Activated T-helper 1 cell treated with anti-CD3 and anti-CD28 coated beads, Interleukin-2, amount 50 U/mL, for 16 hours (primary cell): Measurements from ENCODE around the gene DVL3.

Source experiments
- DNase-seq, 2 donors: peaks; one replicate each; pipeline ENCODE4 v3.0.0-alpha.2; 2020; ENCODE audit warnings: low read depth in 1 of 2, low spot score in 1 of 2

DVL3 gene

DNA sequence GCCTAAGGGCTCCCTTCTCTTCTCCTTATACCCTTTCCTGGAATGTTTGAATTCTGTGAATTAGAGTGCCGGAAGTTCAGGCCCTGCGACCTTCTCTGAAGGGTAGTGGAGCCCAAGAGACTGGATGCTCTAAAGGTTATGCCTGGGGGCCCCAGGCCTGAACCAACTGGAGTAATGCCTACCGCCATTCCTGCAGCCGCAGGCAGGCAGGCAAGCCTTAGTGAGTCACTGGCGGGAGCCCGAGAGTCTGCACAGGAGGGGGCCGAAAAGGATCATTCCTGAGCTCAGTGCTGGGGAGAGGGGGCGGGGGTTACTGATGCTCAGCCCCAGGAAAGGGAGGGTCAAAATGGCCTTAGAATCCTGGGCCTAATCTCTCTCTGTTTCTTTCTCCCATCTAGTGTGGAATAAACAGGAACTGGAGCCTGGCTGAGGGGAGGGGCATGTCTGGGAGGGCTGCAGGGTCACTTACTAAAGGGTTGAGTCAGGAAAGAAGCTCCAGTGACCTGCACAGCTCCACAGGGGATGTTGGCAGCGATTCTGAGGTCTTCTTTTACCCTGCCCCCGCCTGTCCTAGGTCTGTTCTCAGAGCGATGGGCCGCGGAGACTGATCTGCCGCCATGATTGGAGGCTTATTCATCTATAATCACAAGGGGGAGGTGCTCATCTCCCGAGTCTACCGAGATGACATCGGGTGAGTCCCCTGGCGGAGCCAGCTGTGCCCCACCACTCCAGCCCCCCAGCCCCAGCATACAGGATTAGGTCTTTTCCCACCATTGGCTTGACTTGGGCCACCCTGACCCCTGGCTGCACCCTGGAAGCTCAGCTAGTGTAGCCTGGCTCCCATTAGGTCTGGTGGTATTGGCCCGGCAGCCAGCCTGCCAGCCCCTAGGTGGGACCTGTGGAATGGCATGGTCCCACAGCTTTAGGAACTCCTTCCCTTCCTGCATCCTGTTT is 21.5 kb downstream of the DVL3 start:
- DNase-seq: no peak

DNA sequence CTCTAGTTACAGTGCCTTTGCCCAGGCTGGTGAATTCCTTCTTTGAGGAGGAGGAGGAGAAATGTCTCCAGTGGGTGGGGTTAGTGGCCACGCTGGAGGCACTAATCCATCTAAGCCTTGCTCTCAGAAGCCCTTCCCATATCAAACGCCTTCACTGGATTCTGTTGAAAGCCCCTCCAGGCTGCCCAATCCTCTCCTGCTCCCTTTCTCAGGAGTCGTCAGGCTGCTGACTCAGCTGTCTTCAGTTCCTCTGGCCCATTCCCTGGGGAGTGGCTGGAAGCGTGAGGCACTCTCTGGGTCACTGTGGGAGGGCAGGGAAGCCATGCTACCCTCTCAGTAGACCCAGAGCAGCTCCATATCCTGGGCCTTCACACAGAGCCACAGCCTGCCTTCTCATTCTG is 22.2 kb downstream of the DVL3 start:
- no peak for DNase-seq

DNA sequence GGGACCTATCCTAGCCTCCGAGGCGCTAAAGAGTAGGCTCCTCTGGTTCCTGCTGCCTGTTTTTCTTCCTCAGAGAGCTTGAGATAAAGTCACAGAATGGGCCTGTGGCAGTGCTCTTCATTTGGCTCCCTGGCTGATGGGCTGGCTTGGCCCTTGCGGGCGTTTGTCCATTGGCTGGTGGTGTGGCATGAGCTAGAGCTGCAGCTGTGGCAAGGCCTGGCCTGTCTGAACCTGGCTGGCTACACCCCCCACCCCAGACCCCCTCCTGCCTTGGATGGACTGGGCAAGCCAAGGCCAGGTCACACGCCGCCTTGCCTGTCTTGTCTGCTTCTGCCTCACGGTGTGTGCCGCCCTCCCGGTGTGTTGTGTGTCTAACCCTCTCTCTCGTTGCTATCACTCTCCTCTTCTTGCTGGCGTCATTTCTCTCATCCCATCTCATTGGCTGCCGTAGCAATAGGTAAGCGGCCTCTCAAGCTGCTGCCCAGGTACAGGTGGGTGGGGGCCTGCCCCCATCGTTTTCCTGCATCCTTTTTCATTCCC is 22.7 kb downstream of the DVL3 start:
- DNase-seq: no peak

DNA sequence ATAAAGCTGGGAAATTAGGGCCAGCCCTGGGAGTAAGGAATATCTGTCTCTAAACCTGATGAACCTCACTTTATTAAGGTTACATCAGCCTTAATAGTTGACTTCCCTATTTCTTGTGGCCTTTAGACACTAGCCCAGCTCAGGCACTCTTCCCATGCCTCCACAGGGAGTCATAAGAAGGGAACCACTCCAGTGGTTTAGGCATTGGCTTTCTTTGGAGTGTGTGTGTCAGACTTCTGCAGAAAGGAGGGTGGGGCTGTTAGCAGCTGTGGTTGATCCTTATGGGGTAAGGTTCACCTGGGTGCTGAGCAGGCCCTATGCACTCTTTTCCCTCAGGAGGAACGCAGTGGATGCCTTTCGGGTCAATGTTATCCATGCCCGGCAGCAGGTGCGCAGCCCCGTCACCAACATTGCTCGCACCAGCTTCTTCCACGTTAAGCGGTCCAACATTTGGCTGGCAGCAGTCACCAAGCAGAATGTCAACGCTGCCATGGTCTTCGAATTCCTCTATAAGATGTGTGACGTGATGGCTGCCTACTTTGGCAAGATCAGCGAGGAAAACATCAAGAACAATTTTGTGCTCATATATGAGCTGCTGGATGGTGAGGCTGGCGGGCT is 23.5 kb downstream of the DVL3 start:
- DNase-seq: no peak

DNA sequence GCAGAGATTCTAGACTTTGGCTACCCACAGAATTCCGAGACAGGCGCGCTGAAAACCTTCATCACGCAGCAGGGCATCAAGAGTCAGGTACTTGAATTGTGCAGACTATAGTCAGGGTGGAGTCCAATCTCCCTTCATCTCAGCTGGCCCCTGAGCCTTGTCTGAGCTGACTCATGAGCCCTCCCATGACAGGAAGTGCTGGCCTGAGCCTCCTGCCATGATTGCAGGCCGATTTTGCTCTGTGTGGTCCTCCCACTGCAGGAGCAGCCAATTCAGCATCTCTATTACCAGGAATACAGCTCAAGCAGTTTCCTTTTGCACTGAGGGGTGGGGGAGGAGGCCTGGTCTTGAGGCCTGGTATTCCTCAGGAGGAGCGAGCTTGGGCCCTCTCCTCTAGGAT is 25.0 kb downstream of the DVL3 start:
- no peak for DNase-seq

DNA sequence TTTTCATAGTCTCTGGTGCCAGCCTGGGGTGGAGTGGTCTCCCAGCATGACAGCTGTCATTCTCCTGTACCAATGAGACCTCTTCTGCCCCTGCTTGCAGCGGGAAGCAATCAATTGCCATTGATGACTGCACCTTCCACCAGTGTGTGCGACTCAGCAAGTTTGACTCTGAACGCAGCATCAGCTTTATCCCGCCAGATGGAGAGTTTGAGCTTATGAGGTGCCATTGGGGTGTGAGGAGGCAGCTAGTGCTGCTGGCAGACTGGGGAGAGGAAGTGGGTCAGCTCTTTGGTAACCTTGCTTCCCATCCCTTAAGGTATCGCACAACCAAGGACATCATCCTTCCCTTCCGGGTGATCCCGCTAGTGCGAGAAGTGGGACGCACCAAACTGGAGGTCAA is 26.4 kb downstream of the DVL3 start:
- no peak for DNase-seq

DNA sequence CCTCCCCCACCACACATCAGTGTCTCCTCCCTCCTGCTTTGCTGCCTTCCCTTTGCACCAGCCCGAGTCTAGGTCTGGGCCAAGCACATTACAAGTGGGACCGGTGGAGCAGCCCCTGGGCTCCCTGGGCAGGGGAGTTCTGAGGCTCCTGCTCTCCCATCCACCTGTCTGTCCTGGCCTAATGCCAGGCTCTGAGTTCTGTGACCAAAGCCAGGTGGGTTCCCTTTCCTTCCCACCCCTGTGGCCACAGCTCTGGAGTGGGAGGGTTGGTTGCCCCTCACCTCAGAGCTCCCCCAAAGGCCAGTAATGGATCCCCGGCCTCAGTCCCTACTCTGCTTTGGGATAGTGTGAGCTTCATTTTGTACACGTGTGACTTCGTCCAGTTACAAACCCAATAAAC is 28.5 kb downstream of the DVL3 start:
- DNase-seq: no peak

DNA sequence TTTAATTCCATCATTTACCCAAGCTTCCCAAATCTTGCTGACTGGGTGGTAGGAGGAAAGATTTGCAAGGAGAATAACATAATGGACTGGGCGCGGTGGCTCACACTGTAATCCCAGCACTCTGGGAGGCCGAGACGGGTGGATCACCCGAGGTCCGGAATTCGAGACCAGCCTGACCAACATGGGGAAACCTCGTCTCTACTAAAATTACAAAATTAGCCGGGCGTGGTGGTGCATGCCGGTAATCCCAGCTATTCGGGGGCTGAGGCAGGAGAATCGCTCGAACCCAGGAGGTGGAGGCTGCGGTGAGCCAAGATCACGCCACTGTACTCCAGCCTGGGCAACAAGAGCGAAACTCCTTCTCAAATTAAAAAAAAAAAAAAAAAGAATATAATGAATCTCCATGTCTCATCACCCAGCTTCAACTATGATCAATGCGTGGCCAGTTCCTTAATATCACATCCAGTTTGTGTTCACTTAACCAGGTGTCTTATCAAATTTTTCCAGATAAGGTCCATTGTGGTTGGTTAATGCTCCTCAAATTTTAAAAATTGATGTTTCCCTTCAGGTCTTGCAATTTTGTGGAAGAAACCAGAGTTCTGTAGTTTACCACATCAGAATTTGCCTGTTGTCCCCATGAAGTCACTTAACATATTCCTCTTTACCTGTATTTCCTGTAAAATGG is 29.5 kb downstream of the DVL3 start:
- no peak for DNase-seq

DNA sequence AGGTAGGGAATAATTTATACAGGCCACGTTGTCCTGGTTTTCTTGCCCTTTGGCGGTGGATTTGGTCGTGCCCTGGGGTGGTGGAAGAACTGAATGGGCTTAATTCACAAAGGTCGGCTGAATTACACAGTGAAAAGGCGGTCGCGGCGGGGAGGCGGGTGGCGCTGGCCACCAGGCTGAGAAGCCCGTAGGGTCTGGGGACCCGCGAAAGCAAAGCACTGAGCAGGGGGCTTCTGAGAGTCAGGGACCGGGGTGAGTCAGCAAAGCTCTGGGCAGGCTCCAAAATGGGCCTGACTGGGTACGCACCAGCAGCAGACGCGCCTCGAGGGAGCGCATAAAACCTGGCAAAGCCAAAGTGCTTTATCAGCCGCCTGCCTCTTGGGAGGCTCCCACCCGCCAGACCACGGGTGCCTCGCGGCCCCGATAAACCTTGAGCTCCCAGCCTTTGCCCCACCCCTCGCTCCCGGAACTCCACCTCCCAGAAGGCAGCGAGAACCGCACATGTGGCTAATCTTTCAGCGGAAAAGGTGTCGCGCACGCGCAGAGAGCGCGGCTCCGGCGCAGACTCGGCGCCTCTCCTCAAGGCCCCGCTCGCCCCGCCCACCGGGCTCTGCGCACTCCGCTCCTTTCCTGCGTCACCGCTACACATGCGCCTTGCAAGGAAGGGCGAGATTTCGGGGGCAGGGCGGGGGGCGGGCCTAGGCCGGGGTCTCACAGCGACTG is 30.4 kb downstream of the DVL3 start:
- DNase-seq: peak; percentile 98 to 99

DNA sequence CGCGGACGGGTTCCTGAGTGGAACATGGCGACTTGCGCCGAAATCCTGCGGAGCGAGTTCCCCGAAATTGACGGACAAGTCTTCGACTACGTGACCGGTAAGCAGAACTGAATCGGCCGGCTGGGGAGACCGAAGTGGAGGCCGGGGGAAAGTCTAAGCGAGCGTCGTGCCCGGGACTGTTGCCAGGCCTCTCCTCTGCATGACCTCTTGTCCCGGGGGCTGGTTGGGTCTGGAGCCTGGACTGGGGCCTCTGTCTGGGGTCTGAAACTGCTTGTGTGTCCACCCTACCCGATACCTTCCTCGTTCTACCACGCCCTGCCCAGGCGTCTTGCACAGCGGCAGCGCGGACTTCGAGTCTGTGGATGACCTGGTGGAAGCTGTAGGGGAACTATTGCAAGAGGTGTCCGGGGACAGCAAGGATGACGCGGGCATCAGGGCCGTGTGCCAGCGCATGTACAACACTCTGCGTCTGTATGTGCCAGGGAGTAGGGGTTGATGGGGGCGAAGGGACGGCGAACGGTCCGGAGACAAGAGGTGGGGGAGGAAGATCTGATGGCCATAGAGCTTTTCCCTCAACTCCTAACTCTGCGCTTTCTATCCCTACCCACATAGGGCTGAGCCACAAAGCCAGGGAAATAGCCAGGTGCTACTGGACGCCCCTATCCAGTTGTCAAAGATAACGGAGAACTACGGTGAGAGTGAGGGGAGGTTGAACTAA is 31.2 kb downstream of the DVL3 start, which contains the start of gene ABCF3:
Gene ABCF3, plus strand, starts transcription at position 16 of the 718 bp plus-strand sequence. Its CDS starts 9 bp downstream, at position 25.
- no peak for DNase-seq

DNA sequence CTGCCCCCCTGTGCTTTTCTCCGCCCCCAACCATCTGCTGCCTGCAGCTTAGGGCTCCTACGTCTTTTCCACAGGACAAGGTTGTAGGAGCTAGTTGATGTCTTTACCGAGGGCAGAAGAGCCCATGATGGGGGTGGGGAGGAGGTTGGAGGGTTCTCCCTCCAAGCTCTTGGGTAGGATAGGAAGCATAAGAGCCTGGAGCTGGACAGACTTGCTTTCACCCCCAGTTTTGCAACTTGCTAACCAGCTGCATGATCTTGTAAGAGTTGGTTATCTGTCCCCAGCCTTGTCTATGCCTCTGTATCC is 31.7 kb downstream of the DVL3 start:
- no peak for DNase-seq

DNA sequence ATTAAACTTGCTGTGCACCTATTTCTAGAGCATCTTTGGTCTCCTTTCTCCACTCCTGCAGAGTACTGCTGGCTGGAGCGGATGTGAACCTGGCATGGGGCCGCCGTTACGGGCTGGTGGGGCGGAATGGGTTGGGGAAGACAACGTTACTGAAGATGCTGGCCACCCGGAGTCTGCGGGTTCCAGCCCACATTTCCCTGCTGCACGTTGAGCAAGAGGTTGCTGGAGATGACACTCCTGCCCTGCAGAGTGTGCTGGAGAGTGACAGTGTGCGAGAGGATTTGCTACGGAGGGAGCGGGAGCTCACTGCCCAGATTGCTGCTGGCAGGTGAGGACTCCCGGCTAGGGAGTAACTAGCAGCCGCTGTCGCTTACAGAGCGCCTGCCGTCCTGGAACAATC is 32.9 kb downstream of the DVL3 start:
- no peak for DNase-seq

DNA sequence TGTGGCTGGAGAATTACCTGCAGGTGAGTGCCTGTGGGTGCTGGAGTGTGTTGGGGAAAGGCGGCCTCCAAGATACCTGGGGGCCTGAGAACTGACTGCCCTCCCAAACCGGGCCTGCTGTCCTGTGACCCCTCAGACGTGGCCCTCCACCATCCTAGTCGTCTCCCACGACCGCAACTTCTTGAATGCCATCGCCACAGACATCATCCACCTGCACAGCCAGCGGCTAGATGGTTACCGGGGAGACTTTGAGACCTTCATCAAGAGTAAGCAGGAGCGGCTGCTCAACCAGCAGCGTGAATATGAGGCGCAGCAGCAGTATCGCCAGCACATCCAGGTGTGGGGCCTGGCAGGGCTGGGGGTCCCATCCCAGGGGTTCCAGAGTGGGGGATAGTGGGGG is 34.2 kb downstream of the DVL3 start:
- no peak for DNase-seq

DNA sequence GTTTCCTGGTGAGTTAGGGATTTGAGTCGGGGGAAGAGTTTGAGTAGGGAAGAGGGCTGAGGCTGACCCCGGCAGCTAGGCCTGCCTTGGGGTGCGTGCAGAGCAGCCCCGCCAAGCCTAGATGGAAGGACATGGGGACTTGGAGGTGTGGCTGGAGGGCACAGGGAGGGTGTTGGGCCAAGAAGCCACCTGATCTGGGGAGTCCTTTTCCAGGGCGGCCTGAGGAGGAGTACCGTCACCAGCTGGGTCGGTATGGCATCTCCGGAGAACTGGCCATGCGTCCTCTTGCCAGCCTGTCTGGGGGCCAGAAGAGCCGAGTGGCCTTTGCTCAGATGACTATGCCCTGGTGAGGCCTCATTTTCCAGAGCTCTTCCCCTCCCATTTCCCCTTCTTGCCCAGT is 37.7 kb downstream of the DVL3 start:
- no peak for DNase-seq

DNA sequence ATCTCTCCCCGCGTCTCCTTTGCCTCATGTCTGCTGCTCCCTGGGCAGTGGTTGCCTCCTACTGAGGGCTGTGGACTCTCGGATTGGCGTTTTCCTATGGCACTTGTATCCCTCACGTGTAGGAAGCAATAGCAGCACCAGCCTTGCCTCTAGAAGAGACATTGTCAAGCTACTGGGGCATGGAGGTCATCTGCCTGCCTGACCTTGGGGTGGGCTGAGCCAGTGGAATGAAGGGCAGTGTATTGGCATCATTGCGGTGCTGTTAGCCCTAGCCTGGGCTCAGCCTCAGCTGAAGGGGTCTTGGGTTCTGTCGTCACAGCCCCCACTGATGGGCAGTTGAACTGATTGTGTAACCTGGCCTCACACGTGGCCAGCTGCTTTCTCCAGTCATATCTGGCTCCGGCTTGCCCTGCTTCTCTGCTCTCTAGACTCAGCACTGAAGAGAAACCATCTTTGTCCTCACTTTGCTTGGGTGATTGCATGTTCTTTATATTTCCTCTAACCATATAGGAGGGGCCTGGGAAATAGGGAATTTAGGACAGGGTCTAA is 38.9 kb downstream of the DVL3 start:
- no peak for DNase-seq

DNA sequence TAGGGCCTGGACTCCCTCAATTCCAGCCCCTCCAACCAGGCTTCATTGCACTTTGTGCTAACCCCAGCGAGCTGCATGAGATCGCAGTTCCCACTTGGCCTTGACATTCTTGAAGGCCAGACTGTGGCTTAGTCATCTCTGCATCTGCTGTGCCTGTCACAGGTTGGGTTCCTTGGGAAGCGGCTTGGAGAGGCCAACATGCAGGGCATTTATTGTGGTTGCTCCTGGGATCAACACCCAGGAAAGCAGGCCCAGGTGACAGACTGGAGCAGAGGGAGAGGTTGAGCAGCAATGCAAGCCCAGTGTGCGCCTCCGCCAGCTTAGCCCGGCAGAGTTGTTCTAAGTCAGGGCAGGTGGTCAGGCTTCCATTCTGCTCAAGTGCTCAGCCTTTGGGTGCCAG is 41.4 kb downstream of the DVL3 start:
- no peak for DNase-seq

DNA sequence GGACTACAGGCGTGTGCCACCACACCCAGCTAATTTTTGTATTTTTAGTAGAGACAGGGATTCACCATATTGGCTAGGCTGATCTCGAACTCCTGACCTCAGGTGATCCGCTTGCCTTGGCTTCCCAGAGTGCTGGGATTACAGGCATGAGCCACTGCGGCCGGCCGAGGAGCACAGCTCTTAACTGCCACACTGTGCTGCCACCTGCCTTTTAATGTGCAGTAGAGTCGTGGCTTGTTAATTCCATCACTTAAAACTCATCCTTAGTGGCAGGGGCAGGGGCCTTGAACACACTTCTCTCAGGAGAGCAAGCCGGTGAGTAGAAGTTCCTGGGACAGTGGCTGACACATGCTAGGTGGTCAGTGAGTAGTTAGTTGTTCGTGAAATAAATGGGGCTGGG is 43.3 kb downstream of the DVL3 start:
- DNase-seq: no peak

DNA sequence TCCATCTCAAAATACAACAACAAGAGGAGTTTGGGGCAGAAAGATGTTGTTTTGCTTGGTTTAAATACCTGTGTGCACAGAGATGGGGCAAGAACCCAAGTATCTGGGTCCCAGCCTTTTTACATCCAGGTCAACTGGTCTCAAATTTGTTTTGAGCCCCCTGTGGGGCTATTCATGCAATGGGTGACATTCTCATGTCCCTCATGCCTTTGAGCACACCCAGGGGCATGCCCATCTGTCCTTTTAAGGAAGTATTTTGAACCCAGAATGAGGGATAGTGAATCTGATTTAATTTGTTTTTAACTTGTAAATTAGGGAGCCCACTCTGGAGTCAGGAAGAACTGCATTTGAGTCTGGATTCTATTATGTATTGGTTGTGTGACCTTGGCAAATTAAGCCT is 45.6 kb downstream of the DVL3 start:
- no peak for DNase-seq

DNA sequence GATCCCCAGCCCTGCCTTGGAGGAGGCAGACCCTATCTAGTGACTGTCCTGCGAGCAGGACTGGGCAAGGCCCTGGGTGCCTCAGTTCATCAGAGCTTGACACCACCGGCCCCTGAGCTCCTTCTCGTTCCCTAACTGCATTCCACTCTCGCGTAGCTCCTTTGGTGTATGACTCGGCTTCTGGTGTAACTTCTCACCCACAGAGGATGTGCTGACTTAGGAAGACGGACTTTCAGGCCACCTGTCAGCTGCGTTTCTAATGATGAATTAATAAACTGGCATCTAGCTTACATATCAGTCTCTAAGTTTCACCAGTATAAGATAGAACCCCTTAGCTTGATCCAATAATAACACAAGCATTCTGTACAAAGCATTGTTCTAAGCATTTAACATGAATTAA is 48.3 kb downstream of the DVL3 start:
- DNase-seq: no peak

DNA sequence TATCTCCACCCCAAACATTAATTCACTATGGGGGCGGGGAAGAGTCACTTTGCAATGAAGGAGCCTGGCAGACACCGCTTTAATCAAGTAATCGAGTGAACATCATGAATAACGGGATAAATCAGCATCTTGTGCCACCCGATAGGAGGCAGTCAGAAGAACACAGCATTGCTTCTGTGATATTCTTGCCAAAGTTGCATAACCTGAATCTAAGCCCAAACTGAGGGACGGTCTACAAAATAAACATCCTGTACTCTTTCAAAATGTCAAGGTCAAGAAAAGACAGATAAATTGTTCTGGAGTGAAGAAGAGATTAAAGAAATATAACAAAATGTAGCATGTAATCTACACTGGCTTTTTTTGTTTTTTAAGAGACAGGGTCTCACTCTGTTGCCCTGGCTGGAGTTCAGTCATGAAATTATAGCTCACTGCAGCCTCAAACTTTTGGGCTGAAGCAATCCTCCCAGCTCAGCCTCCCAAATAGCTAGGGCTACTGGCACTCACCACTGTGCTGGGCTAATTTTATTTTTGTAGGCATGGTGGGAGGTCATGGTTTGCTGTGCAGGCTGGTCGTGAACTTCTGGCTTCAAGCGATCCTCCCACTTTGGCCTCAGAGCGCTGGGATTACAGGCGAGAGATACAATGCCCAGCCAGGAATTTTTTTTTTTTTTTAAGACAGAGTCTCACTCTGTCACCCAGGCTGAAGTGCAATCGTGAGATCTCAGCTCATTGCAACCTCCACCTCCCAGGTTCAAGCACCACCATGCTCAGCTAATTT is 54.2 kb downstream of the DVL3 start:
- DNase-seq: no peak
